ENCODE results near the gene DRICH1.
"Not testable (repeated sequence)": the region's sequence is repeated elsewhere in the genome, so short reads cannot be mapped to it uniquely, and the experiment has no call there.

DRICH1 gene

GRCh38 chr22:23646526-23646925 is 14.4 kb upstream of the DRICH1 start:
- not testable (repeated sequence) for DNase-seq

GRCh38 chr22:23640206-23640605 is 8.1 kb upstream of the DRICH1 start:
- DNase-seq, result not testable (repeated sequence)

GRCh38 chr22:23639661-23640060 is 7.5 kb upstream of the DRICH1 start:
- no peak for DNase-seq

- DNase-seq, result no peak
These were observed 6.5 kb upstream of the DRICH1 start for GRCh38 chr22:23638611-23639010.

GRCh38 chr22:23635291-23635690 is 3.2 kb upstream of the DRICH1 start:
- DNase-seq, result not testable (repeated sequence)

GRCh38 chr22:23628056-23628743 is 3.9 kb downstream of the DRICH1 start:
- DNase-seq, result not testable (repeated sequence)

GRCh38 chr22:23627401-23628055 is 4.6 kb downstream of the DRICH1 start:
- not testable (repeated sequence) for DNase-seq

- DNase-seq, result no peak
These were observed 5.7 kb downstream of the DRICH1 start for GRCh38 chr22:23626286-23626975.

GRCh38 chr22:23622634-23623033 is 9.5 kb downstream of the DRICH1 start:
- no peak for DNase-seq

- DNase-seq, result not testable (repeated sequence)
These were observed 10.2 kb downstream of the DRICH1 start for GRCh38 chr22:23621916-23622315.

- DNase-seq, result no peak
These were observed 10.9 kb downstream of the DRICH1 start for GRCh38 chr22:23621082-23621780.

GRCh38 chr22:23613193-23613972 is 18.7 kb downstream of the DRICH1 start:
- DNase-seq, result no peak

- no peak for DNase-seq
These were observed 21.9 kb downstream of the DRICH1 start for GRCh38 chr22:23609983-23610781.

GRCh38 chr22:23608583-23608982 is 23.5 kb downstream of the DRICH1 start:
- DNase-seq, result no peak

- DNase-seq, result no peak
These were observed 25.7 kb downstream of the DRICH1 start for GRCh38 chr22:23606204-23607131.

GRCh38 chr22:23604939-23605712 is 27.0 kb downstream of the DRICH1 start:
- no peak for DNase-seq

- DNase-seq, result no peak
These were observed 28.9 kb downstream of the DRICH1 start for GRCh38 chr22:23603266-23603665.

GRCh38 chr22:23598805-23599518 is 33.2 kb downstream of the DRICH1 start:
- no peak for DNase-seq

All from DMS 273 treated with DMSO at 0.1 percent for 48 hours (cell line).